OCI-LY3 (cell line): ENCODE data around the gene ECHS1.

Experiments
- H2AFZ ChIP-seq: fragments of 200-600, 300-600 bp; shearing (Covaris generic); 2 replicates; pipeline ENCODE4 v1.6.0; 2014; ENCODE audit warnings: antibody characterized with exemption, low read depth, low read length
- H3K27ac ChIP-seq: fragments of 200-600, 300-600 bp; sonication (generic); 2 replicates; pipeline ENCODE4 v1.5.1; 2014; ENCODE audit warnings: mild to moderate bottlenecking, low read length, moderate library complexity, mixed read lengths
- H3K27me3 ChIP-seq: fragments of 200-600, 300-600 bp; sonication (generic); 2 replicates; pipeline ENCODE4 v1.6.1; 2014; ENCODE audit warnings: low read depth, low read length, mixed read lengths
- H3K36me3 ChIP-seq: fragments of 200-600, 300-600 bp; sonication (generic); replicated peaks from 2 replicates; pipeline ENCODE3; 2014; ENCODE audit warnings: low read depth, low read length, mixed read lengths
- H3K4me1 ChIP-seq: fragments of 300-600, 200-600 bp; sonication (generic); 2 replicates; pipeline ENCODE4 v1.6.1; 2014; ENCODE audit warnings: low read length, mixed read lengths
- H3K4me2 ChIP-seq: fragments of 200-600, 300-600 bp; sonication (generic); 2 replicates; pipeline ENCODE4 v1.6.1; 2014; ENCODE audit warnings: low read length, mixed read lengths
- H3K4me3 ChIP-seq: fragments of 300-600, 200-600 bp; sonication (generic); 2 replicates; pipeline ENCODE4 v1.5.1; 2014; ENCODE audit warnings: antibody characterized with exemption, mild to moderate bottlenecking, low read length, moderate library complexity
- H3K79me2 ChIP-seq: fragments of 300-600, 200-600 bp; shearing (Covaris generic); 2 replicates; pipeline ENCODE4 v1.6.1; 2014; ENCODE audit warnings: mild to moderate bottlenecking, low read length, mixed read lengths
- H3K9ac ChIP-seq: fragments of 300-600, 200-600 bp; shearing (Covaris generic); 2 replicates; pipeline ENCODE4 v1.6.0; 2014; ENCODE audit warnings: mild to moderate bottlenecking, low read length, moderate library complexity
- H3K9me3 ChIP-seq: fragments of 200-600, 300-600 bp; shearing (Covaris generic); 2 replicates; pipeline ENCODE4 v1.6.1; 2014; ENCODE audit warnings: low read length, mixed read lengths; ENCODE audit not compliant: insufficient read depth
- H4K20me1 ChIP-seq: fragments of 200-600, 300-600 bp; sonication (generic); 2 replicates; pipeline ENCODE4 v1.6.1; 2016; ENCODE audit warnings: low read length, mixed read lengths; ENCODE audit not compliant: insufficient read depth
- CTCF ChIP-seq: fragments of 200-600, 300-600 bp; sonication (generic); IDR thresholded peaks from 2 replicates; pipeline ENCODE4 v1.5.1; 2014; ENCODE audit warnings: antibody characterized with exemption, low read length, low read depth
- EZH2phosphoT487 ChIP-seq: fragments of 200-600 bp; shearing (Covaris generic); IDR thresholded peaks from 2 replicates; pipeline ENCODE4 v1.6.1; 2018; ENCODE audit warnings: antibody characterized with exemption, mixed run types, low read depth

ECHS1 gene

GRCh38 chr10:133366130-133366478, 7.0 kb downstream of the ECHS1 start:
- H3K4me2 ChIP-seq, result no peak overlapping the region
- H3K27me3 ChIP-seq, result no peaks in the 10 kb centered on the region
- H3K4me3 ChIP-seq, result no peak overlapping the region
- no peak overlapping the region for H3K27ac ChIP-seq
- no peaks in the 10 kb centered on the region for H4K20me1 ChIP-seq
- no peak overlapping the region for H2AFZ ChIP-seq
- H3K9me3 ChIP-seq, result no peaks in the 10 kb centered on the region
- no peak overlapping the region for H3K9ac ChIP-seq
- H3K36me3 ChIP-seq, result no peaks in the 10 kb centered on the region
- TF ChIP-seq CTCF, result no peak
- no peak for TF ChIP-seq EZH2phosphoT487
- no peaks in the 10 kb centered on the region for H3K4me1 ChIP-seq
- no peaks in the 10 kb centered on the region for H3K79me2 ChIP-seq

- Histone ChIP-seq H3K27ac (no peak overlapping the region), H2AFZ (no peak overlapping the region)
Measured at GRCh38 chr10:133365461-133366129, 7.6 kb downstream of the ECHS1 start.

GRCh38 chr10:133364645-133365431, 8.3 kb downstream of the ECHS1 start:
- Histone ChIP-seq H3K4me3 (no peak overlapping the region), H3K36me3 (no peaks in the 10 kb centered on the region), H2AFZ (no peak overlapping the region)

More at GRCh38 chr10:133365461-133366129, 7.6 kb downstream of the ECHS1 start:
- no peaks in the 10 kb centered on the region for H4K20me1 ChIP-seq
- no peaks in the 10 kb centered on the region for H3K79me2 ChIP-seq
- H3K9ac ChIP-seq, result no peak overlapping the region
- no peak overlapping the region for H3K4me2 ChIP-seq
- TF ChIP-seq CTCF, result no peak
- no peak for TF ChIP-seq EZH2phosphoT487
- no peaks in the 10 kb centered on the region for H3K36me3 ChIP-seq
- H3K4me3 ChIP-seq, result no peak overlapping the region
- H3K9me3 ChIP-seq, result no peaks in the 10 kb centered on the region
- H3K4me1 ChIP-seq, result no peaks in the 10 kb centered on the region
- H3K27me3 ChIP-seq, result no peaks in the 10 kb centered on the region

More at GRCh38 chr10:133364645-133365431, 8.3 kb downstream of the ECHS1 start:
- H3K27me3 ChIP-seq, result no peaks in the 10 kb centered on the region
- H4K20me1 ChIP-seq, result no peaks in the 10 kb centered on the region
- TF ChIP-seq EZH2phosphoT487 (no peak), CTCF (no peak)
- H3K27ac ChIP-seq, result no peak overlapping the region
- H3K4me1 ChIP-seq, result no peaks in the 10 kb centered on the region
- H3K4me2 ChIP-seq, result no peak overlapping the region
- H3K79me2 ChIP-seq, result no peaks in the 10 kb centered on the region
- H3K9ac ChIP-seq, result no peak overlapping the region
- H3K9me3 ChIP-seq, result no peaks in the 10 kb centered on the region
